DMS 273 (cell line): Measurements from ENCODE around the gene REG1A.

ENCODE experiments used
- DNase-seq: peaks from one replicate; lab custom pipeline; 2025; ENCODE audit not compliant: unreplicated experiment; lab: John Stamatoyannopoulos, UW

The REG1A gene

DNA sequence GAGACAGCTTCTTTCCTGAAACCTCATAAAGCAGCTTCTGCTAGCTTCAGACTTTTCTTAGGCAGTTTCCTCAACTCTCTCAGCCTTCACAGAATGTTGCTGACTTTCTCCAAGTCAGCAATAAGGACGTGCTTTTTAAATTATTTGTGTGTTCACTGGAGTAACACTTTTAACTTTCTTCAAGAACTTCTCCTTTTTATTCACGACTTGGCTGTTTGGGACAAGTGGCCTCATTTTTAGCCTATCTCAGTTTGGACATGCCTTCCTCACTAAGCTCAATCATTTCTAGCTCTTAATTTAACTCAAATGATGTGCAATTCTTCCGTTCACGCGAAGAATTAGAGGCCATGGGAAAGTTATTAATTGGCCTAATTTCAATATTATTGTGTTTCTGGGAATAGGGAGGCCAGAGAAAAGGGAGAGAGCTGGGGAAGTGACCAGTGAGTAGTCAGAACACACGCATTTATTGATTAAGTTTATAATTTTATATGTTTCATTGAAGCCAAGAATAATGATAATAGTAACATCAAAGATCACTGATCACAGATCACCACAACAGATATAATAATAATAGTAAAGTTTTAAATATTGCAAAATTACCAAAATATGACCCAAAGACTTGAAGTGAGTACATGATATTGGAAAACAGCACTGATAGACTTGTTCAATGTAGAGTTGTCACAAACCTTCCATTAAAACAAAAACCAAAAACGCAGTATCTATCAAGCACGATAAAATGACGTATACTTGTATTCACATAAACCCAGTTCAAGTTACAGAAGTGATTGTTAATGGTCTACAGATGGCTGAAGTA lies 4.8 kb downstream of the REG1A start:
- DNase-seq, result no peak

DNA sequence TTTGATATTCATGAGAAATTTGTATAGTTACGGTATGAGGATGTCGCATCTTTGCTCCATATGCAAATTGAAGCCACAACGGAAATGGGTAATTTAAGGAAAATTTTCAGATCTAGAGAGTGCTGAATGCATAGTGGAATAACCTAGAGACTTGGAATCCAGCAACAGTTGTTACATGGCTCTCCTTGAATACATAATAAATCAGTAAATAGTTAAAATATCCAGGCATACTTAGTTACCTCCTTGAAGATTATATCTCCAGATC lies 5.4 kb downstream of the REG1A start:
- no peak for DNase-seq

DNA sequence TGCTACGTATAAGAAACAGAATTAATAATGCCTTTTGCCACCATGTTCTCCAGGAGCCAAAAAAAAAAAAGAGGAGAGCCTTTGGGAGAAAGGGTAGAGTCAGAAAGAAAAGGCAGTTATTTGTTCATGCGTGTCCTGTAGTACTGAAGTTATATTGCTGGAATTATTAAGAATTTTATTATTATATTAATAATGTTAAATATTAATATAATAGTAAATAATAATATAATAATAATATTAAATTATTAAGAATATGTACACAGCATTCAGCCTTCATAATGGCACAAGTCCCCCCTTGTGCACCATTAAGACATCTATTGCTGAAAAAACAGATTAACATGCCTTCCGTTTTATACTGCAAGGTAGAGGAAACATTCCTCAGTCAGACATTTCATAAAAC lies 8.1 kb downstream of the REG1A start:
- no peak for DNase-seq

DNA sequence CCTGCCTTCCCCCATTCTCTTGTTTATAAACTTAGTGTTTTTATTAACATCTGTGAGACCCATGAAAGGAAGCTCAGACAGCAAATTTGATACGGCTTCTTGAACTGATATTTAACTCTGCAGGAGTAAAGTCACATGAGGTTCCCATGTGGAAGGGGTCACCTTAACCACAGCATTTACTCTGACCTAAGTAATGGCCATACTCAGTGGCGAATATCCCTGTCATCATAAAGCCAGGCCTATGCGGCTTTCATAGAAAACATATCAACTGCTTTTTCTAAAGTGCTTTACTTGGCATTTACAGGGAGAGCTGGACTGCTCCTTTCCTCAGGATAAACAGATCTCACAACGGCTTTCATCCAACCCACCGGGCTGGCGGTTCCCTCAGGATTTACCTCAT lies 9.0 kb downstream of the REG1A start:
- no peak for DNase-seq

DNA sequence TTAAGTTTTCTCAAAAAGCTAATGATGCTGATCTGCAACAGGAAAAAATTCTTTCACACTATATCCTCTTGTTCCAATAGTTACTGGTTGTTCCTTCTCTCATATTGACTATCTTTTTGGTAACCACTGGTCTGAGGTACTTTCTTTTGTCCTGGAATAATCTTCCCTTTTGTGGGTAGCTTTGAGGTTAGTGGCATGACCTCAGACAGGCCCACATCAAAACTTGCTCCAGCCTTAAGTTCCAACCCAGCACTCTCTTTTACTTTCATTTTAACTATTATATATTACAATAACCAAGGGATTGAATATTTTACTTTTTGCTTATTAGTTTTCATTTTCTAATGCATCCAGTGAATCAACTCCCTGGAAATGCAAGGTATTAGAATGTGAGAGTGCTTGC lies 9.5 kb downstream of the REG1A start:
- DNase-seq, result no peak

DNA sequence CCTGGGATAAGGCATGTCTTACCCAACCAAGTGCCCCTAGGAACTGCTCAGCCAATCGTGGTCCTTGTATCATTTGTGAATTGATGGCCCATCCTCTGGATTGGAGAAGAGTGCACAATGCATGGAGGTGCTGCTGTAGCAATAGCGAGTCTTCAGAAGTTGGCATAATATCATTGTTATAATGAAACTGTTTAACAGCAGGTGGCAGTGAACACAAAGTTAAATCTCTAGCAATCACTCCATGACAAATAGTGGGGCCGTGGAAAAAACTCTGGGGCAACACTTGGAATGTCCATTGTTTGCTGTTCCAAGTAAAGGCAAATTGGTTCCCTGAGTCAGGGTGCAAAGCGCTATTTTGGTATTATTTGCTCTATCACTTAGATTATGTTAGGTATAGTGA lies 11.4 kb downstream of the REG1A start:
- no peak for DNase-seq

DNA sequence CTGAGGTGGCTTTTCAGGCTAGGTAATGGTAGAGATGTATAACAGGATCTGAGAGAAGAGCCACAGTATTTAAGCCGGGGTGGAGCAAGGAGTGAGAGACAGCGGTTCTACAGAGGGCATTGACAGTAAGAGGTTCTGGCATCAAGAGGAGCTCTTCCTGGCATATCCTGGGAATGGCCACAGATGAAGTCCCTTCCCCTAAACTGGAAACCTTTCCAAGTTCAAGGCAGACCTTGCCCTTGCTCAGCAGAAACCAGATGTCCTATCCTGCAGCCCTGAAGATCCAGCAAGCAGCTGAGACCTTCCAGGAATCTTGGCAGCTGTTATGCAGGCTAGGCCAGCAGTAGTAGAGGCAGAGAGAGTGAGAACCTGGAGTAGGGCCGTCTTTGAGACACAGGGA lies 18.1 kb downstream of the REG1A start:
- DNase-seq, result no peak

DNA sequence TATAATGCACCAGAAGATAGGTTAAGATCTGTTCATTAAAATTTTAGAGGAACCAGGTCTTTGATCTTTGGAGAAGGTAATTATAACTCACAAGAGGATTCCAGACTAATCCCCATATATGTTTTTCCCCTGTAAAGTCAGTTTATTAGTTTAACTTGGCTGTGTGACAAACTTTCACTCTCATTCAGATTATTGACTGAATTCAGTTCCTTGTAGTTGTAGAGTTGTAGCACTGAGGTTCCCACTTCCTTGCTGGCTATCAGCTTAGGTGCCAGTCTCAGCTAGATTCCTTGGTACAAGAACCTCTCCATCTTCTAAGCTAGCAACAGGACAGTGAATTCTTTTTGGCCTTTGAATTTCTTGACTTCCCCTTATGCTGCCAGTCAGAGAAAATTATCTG lies 19.1 kb downstream of the REG1A start:
- DNase-seq, result no peak

DNA sequence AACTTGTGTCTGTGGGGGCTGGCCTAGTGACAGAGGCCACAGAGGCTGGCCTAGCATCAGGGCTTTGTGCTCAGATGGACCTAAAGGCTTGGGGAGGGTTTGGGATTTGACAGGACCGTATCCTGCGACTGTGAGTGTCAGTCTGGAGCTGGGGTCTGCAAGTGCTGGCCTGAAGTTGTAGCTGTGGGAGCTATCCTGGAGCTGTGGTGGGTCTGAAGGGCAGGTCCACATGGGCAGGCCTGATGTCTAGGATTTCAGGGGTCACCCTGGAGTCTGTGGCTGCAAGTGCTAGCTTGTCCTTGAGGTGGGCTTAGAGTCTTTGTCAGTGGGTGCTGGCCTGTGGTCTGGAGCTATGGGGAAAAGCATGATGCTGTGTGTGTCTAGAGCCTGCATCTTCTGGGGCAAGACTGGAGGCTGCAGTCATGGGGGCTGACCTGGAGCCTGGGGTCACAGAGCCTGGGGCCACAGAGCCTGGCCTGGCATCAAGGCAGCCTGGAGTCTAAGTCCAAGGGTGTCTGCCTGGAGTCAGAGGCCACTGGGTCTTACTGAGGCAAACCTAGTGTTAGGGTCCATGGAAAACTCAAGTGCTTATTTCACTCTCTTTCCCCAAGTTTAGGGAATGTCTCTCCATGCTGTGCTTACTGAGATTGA lies 35.7 kb downstream of the REG1A start:
- no peak for DNase-seq

DNA sequence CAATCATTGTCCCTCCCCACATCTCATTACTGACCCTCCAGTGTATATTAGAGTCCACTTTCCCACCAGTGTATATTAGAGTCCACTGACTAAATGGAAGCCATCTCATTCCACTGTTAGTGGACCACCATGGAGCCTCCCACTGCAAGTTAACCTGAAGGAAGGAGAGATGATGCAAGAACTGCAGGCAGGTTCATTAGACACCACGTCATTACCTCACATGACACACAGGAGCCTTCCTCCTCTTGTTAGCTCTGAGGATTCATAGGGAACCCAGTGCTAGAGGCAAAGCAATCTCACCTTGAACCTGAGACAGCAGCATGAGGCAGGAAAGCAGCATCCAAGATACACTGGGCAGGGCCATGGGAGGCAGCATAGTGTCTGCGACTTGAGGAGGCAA lies 38.7 kb downstream of the REG1A start:
- no peak for DNase-seq

DNA sequence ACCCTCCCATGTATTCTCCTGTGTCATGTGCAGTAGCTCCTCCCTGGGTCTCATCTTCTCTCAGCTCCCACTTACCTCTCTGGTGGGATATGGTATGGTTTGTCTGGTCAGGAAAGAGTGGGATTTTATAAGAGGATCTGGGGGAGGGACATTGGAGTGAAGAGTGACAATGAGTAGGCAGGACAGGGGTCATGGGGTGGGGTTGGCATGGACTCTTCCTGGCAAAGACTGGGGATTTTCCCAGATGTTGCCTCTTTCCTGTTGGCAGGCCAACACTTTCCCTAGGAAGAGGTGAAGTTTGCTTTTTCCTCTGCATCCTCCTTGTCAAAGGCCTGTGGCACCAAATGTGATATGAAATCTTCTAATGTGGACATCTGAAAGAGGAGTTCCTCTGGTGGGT lies 39.4 kb downstream of the REG1A start, which contains the start of gene REG3A:
Gene REG3A, minus strand, starts transcription at position 101 of the 400 bp plus-strand sequence. CDS start 348 bp downstream, outside the sequence.
- DNase-seq, result no peak

DNA sequence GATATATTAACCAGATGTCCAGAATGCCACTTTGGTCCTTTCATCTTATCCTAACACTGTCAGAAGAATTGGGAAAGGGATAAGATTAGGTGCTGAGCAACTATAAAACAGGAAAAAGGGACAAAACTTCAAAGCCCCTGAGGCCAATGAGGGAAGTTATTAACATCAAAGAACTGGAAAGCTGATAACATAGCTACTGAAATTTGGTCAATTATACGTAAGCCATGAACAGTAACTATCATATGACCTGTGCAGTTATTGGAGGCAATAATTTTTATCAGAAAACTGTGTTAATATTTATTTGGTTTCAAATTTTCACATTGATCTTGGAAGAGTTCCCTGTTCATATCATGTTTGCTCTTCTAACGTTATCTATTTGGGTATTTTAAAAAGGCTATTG lies 41.8 kb downstream of the REG1A start:
- DNase-seq, result no peak

DNA sequence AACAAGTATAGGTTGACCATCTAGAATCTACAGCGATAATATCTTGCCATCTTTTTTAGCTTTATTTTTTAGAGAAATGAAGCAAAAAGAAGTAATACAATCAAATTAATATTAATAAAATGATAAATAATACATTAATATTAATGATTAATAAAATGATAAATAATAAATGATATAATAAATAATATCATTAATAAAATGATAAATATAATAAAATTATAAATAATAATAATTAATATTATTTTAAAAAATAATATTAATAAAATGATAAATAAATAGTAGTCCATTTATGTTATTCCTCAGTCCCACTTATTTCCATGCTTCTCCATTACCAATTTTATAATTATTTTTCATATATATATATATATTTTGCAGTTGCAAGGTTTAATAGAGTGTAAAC lies 42.5 kb downstream of the REG1A start:
- no peak for DNase-seq

DNA sequence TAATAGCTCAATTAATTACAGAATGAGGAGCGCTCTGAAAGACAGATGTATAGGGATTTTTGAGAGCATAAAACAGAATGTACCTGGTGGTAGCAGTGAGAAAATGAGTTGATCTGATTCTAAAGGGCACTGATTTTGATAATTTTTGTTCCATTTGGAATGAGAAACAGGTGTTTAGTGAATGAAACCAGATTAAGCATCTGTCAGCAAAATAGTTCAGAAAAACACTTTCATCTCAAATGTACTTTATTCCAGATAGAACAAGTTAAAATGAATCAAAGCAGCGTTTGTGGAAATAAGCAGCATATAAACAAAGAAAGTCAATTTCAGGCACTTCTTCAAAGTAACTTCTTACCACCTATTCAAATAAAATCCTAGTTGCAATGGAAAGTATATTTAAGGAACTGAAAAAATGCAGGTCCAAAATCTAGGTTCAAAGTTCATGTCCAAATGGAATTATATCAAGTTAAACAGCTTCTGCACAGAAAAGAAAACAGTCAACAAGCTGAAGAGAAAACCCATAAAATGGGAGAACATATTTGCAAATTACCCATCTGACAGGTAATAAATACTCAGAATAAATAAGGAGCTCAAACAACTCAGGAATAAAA lies 51.2 kb downstream of the REG1A start:
- DNase-seq, result no peak
